HG03175 (cell line): ENCODE measurements around the gene ADRB2.
"Not testable (repeated sequence)": the region's sequence is repeated elsewhere in the genome, so short reads cannot be mapped to it uniquely, and the experiment has no call there.

Source experiments
- ATAC-seq: cut with Tn5 transposase; IDR thresholded peaks from one replicate; pipeline ENCODE4 v1.9.1; 2021; ENCODE audit warnings: mild to moderate bottlenecking, moderate library complexity; ENCODE audit not compliant: unreplicated experiment

ADRB2 gene

DNA sequence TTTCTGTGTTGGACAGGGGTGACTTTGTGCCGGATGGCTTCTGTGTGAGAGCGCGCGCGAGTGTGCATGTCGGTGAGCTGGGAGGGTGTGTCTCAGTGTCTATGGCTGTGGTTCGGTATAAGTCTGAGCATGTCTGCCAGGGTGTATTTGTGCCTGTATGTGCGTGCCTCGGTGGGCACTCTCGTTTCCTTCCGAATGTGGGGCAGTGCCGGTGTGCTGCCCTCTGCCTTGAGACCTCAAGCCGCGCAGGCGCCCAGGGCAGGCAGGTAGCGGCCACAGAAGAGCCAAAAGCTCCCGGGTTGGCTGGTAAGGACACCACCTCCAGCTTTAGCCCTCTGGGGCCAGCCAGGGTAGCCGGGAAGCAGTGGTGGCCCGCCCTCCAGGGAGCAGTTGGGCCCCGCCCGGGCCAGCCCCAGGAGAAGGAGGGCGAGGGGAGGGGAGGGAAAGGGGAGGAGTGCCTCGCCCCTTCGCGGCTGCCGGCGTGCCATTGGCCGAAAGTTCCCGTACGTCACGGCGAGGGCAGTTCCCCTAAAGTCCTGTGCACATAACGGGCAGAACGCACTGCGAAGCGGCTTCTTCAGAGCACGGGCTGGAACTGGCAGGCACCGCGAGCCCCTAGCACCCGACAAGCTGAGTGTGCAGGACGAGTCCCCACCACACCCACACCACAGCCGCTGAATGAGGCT lies at the start of gene ADRB2:
ADRB2 (plus strand) TSS at position 559 of the 686 bp plus-strand sequence. CDS start 221 bp downstream, outside the sequence.
- peak; percentile 97 for ATAC-seq

GRCh38 chr5:148776780-148777179 lies 49.6 kb upstream of the ADRB2 start:
- no peak for ATAC-seq

- no peak for ATAC-seq
Measured at GRCh38 chr5:148778882-148779281, 47.5 kb upstream of the ADRB2 start.

DNA sequence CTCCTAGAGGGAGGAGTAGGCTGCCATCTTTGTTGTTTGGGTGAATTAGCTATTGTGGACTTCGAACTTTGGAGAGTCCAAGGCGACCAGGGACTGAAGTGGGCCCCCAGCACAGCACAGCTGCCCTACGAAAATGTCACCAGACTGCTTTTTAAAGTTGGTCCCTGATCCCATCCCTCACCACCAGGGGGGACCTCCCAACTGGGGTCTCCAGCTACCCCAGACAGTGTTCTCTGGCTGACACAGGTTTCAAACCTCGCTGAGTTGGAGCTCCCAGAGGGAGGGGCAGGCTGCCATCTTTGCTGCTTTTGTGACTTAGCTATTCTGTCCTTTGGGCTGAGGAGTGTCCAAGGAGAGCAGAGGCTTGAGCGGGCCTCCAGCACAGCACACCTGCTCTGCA lies 45.7 kb upstream of the ADRB2 start:
- ATAC-seq, result no peak

DNA sequence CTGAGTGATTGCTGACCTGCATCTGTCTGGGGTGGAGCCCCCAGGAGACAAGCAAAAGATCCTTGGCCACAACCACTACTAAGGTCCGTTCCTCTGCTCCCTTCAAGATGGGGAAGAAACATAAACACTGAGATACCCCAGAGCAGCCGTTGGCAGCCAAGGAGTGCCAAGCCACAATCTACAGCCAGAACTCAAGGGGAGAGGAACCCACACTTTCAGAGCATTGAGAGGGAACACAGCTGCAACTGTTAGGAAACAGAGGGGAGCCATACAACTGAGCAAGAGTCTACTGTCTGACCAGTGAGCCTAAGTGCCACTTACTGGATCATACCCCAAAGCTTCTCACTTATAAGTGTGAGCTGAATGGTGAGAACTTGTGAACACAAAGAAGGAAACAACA lies 44.6 kb upstream of the ADRB2 start:
- no peak for ATAC-seq

DNA sequence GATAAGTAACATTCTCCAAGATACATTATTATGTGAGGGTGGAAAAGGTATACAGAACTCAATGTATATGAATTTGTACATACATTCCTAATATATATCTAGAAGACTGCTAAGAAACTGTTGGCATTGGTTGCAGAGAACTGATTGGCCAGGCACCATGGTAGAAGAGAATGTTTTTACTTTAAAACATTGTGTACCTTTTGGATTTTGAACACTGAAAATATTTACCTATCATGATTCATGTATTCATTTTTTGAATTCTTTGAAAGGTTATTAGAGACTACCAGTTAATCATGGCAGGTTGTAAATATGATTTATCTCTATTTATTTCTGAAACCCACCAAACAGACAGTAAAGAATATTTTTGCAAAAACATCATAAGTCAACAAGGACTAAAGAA lies 41.2 kb upstream of the ADRB2 start:
- no peak for ATAC-seq

GRCh38 chr5:148786456-148786855 lies 40.0 kb upstream of the ADRB2 start:
- ATAC-seq, result no peak

DNA sequence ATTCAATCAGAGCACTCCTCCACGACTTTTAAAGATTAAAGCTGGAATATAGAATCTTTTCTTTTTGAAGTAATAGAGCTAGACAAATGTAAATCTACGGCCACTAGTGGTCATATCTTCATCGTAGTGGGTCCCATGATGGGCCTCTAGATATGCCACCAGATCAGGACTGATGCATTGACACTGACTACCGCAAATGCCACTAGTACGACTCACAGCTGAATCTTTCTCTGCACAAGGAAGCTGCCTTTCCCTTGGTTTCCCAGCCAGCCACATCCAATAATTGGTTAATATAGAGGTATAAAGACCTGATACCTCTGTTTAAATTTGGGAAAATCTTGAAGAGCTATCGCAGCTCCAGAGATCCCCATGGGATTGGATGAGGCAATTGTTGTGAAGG lies 37.8 kb upstream of the ADRB2 start:
- no peak for ATAC-seq

GRCh38 chr5:148790545-148791333 lies 35.7 kb upstream of the ADRB2 start:
- peak; percentile 18 for ATAC-seq

DNA sequence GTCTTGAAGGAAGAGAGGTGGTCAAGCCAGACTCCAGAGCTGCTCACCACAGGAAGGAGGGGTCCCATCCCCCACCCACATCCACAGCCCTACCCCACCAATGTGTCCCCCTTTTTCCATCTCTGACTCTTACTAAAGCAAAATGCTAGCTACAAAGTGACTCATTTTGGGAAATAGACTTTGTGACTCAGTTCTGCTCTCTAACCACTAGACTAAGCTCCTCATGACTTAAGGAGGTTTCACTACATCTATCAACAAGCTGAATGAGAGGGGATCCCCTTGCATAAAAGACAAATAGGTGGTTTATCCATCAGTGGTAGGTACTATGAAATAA lies 35.1 kb upstream of the ADRB2 start:
- ATAC-seq, result peak; percentile 96

GRCh38 chr5:148791696-148792095 lies 34.7 kb upstream of the ADRB2 start:
- ATAC-seq, result no peak

DNA sequence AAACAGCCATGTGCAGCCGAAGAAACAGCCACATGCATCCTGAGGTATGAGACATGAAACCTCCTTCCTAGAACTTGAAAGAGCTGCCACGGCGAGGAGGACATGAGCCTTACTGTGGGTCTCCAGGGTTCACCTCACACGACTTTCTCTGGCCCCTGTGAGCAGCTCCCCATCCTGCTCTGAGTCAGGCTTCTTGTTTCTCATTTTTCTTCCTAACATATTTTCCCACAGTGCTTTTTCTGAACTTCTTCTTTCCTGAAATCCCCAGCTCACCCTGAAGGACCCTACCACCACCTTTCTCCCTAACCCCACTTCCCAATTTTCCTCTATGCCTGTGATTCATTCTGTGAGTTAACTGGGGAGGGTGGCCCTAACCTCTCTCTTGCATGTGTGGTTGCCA lies 33.7 kb upstream of the ADRB2 start:
- ATAC-seq, result no peak

DNA sequence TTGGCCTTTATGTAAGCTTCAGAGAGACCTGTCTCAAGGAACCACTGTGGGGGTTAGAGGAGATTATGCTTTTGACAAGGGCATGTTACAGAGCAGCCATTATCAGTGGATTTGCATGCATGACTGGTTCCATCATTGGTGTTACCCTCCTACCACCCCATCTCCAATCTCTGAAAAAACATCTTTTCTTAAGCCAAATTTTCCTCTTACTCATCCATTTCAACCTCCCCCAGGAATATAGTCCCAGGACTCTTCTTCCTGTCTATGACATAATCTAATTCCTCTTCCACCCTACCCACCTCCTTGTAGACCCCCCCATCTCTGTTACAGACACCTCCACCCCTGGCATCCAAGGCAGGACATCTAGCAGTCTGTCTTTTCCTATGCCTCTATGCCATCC lies 33.1 kb upstream of the ADRB2 start:
- ATAC-seq, result no peak

DNA sequence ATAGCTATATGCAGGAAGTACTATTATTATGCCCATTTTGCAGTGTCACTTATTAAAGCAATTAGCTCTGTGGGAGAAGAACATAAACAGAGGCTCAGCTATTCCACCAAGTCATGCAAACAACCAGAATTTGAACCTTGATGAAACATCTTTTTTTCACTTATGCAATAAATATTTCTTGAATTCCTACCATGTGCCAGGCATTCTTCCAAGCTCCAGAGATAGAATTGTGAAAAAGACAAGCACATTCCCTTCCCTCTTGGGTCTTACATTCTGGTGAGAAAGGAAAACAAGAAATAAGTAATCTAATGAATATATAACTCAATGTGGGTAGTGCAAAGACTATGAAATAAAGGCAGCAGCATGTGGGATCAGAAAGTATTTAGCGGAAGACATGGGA lies 32.1 kb upstream of the ADRB2 start:
- no peak for ATAC-seq

- no peak for ATAC-seq
Measured at GRCh38 chr5:148794729-148795561, 31.5 kb upstream of the ADRB2 start.

DNA sequence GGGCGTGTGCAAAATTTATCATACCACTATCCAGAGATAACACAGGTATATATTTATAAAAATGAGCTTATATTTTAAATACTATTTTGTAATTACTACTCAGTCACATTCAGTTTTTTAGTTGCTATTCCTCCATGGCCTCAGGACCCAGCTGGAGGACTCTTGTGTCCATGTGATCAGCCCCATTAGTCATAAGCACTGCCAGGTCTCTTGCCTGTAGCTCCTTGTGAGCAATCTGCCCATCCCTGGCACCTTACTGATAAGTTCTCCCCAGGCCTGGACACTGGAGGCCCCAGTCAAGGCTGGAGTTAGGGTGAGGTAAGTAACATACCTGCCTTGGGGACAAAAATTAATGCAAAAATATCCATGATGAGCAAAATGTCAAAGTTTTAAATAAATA lies 29.5 kb upstream of the ADRB2 start:
- ATAC-seq, result no peak

GRCh38 chr5:148798786-148799185 lies 27.6 kb upstream of the ADRB2 start:
- no peak for ATAC-seq

DNA sequence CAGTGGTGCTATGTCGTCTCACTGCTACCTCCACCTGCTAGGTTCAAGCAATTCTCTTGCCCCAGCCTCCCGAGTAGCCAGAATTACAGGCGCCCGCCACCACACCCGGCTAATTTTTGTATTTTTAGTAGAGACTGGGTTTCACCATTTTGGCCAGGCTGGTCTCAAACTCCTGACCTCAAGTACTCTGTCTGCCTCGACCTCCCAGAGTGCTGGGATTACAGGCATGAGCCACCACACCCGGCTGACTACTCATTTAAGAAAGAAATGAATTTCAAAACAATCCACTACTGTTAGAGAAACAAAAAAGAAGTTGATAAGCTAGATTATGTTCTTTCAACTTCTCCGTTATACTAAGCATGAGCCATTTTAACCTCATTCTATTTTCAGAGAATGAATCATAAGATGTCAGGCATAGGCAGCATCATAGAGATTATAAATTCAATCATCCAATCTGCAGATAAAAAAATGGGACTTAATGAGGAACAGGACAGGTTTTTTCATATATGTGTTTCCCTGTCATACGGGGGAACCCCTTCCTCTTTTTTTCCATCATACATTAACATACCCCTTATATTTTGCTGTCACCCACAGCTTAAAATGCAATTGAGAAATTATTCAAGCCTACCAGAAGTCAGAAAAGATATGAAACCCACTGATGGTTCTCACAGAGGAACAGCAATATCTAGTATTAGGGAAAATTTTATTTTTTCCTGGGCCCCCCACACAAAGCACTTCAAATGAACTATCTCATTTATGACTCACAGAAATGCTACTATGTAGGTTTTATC lies 26.5 kb upstream of the ADRB2 start:
- ATAC-seq, result no peak

GRCh38 chr5:148801682-148802276 lies 24.6 kb upstream of the ADRB2 start:
- ATAC-seq, result no peak

GRCh38 chr5:148803451-148803850 lies 23.0 kb upstream of the ADRB2 start:
- not testable (repeated sequence) for ATAC-seq

DNA sequence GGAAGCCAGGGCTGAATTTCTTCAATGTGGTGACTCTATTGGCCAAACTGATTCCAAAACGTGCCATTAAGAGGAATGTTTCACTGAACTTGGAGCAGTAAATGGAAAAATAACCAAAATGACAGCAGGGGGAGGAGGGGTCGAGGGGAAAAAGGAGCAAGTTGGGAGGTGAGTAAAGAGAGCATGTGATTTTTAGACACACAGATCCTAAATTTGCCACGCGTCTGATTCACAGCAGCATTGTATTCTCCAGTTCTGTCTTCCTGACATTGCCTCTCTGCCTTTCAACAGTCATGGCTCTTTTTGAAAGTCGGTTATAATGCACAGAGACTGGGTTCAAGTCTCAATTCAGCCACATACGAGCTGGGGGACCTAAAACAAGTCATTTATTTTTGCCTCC lies 22.0 kb upstream of the ADRB2 start:
- no peak for ATAC-seq
